Endothelial cell (in vitro differentiated cells): Measurements from ENCODE around the gene VPS33A. TPM values are rescaled to one million over a fixed set of nuclear protein-coding genes. Genes with fewer than 3 reads are reported as not detected.

Experiments
- DNase-seq: peaks from one replicate; pipeline ENCODE4 v3.0.0; 2021; ENCODE audit warnings: low spot score
- H3K27ac Mint-ChIP-seq: one replicate; pipeline ENCODE4 v1.8.0; 2021; ENCODE audit warnings: mixed read lengths, inconsistent platforms; ENCODE audit not compliant: unreplicated experiment
- H3K27me3 Mint-ChIP-seq: one replicate; pipeline ENCODE4 v1.8.0; 2021; ENCODE audit warnings: mild to moderate bottlenecking, moderate library complexity, mixed read lengths, inconsistent platforms; ENCODE audit not compliant: unreplicated experiment
- H3K36me3 Mint-ChIP-seq: one replicate; pipeline ENCODE4 v1.8.0; 2021; ENCODE audit warnings: mild to moderate bottlenecking, low read depth, mixed read lengths, inconsistent platforms; ENCODE audit not compliant: unreplicated experiment
- H3K4me1 Mint-ChIP-seq: one replicate; pipeline ENCODE4 v1.8.0; 2021; ENCODE audit warnings: mild to moderate bottlenecking, mixed read lengths, inconsistent platforms; ENCODE audit not compliant: unreplicated experiment
- H3K4me3 Mint-ChIP-seq: one replicate; pipeline ENCODE4 v1.8.0; 2021; ENCODE audit warnings: mild to moderate bottlenecking, mixed read lengths, inconsistent platforms; ENCODE audit not compliant: unreplicated experiment
- H3K9me3 Mint-ChIP-seq: one replicate; pipeline ENCODE4 v1.8.0; 2021; ENCODE audit warnings: mixed read lengths, inconsistent platforms; ENCODE audit not compliant: unreplicated experiment
- CTCF ChIP-seq: fragments of 200-600 bp; sonication (generic); IDR thresholded peaks from one replicate; pipeline ENCODE4 v1.5.0; 2021; ENCODE audit warnings: antibody characterized with exemption; ENCODE audit not compliant: unreplicated experiment
- total RNA-seq: library from RNA; stranded (reverse); fragmentation: NEBNext Ultra II Directional; extraction: Animal tissue kit (Norgen Biotek cat#: 25700); gene quantifications from one replicate; pipeline ENCODE4 v1.2.1, GENCODE V29; 2021; ENCODE audit not compliant: unreplicated experiment

VPS33A gene
- total RNA-seq, 1 donor from 2014 or later, result 32.1 TPM

- peaks cover 7% of the 10 kb centered on the region for H3K4me1 Mint-ChIP-seq
- no peak for TF ChIP-seq CTCF
- H3K9me3 Mint-ChIP-seq, result no peaks in the 10 kb centered on the region
- peak overlapping the region; percentile 8 for H3K4me3 Mint-ChIP-seq
- H3K36me3 Mint-ChIP-seq, result peaks cover 11% of the 10 kb centered on the region
- H3K27me3 Mint-ChIP-seq, result peaks cover 3% of the 10 kb centered on the region
- DNase-seq, result no peak
- H3K27ac Mint-ChIP-seq, result no peak overlapping the region
Observed at GRCh38 chr12:122227341-122227740, 39.0 kb downstream of the VPS33A start.

GRCh38 chr12:122226366-122227125 is 39.7 kb downstream of the VPS33A start:
- Mint-ChIP-seq H3K27ac (no peak overlapping the region), H3K27me3 (peaks cover 3% of the 10 kb centered on the region), H3K4me3 (no peak overlapping the region), H3K36me3 (peaks cover 9% of the 10 kb centered on the region), H3K4me1 (peaks cover 7% of the 10 kb centered on the region), H3K9me3 (no peaks in the 10 kb centered on the region)
- no peak for DNase-seq
- no peak for TF ChIP-seq CTCF

GRCh38 chr12:122225683-122226365 is 40.5 kb downstream of the VPS33A start, which contains the start of gene DIABLO:
DIABLO (minus strand) TSS chr12:122226052; CDS start chr12:122226014, 38 bp downstream.
- H3K9me3 Mint-ChIP-seq, result no peaks in the 10 kb centered on the region
- DNase-seq, result peak; percentile 100
- H3K36me3 Mint-ChIP-seq, result peaks cover 13% of the 10 kb centered on the region
- H3K4me1 Mint-ChIP-seq, result peaks cover 7% of the 10 kb centered on the region
- no peak for TF ChIP-seq CTCF
- H3K27me3 Mint-ChIP-seq, result peaks cover 3% of the 10 kb centered on the region
- H3K4me3 Mint-ChIP-seq, result peak within 1 kb of the TSS; percentile 93
- peak within 1 kb of the TSS; percentile 85 for H3K27ac Mint-ChIP-seq

GRCh38 chr12:122216445-122216844 is 49.8 kb downstream of the VPS33A start:
- no peak for DNase-seq
- H3K4me1 Mint-ChIP-seq, result no peaks in the 10 kb centered on the region
- no peaks in the 10 kb centered on the region for H3K27me3 Mint-ChIP-seq
- H3K4me3 Mint-ChIP-seq, result no peak overlapping the region
- H3K36me3 Mint-ChIP-seq, result peaks cover 20% of the 10 kb centered on the region
- no peak for TF ChIP-seq CTCF
- no peaks in the 10 kb centered on the region for H3K9me3 Mint-ChIP-seq
- no peak overlapping the region for H3K27ac Mint-ChIP-seq

GRCh38 chr12:122215771-122216170 is 50.5 kb downstream of the VPS33A start:
- DNase-seq, result no peak
- no peaks in the 10 kb centered on the region for H3K27me3 Mint-ChIP-seq
- no peaks in the 10 kb centered on the region for H3K4me1 Mint-ChIP-seq
- no peak for TF ChIP-seq CTCF
- H3K9me3 Mint-ChIP-seq, result no peaks in the 10 kb centered on the region
- H3K36me3 Mint-ChIP-seq, result peaks cover 16% of the 10 kb centered on the region
- no peak overlapping the region for H3K4me3 Mint-ChIP-seq
- H3K27ac Mint-ChIP-seq, result no peak overlapping the region
